HepG2 (cell line): ENCODE results near the gene NTMT1. TPM values are rescaled to one million over a fixed set of nuclear protein-coding genes. Genes with fewer than 3 reads are reported as not detected.

Experiments
- ATAC-seq: fragments of 200-7000 bp; cut with Tn5 transposase; 3 replicates; pipeline ENCODE4 v1.9.1; 2020; ENCODE audit warnings: mild to moderate bottlenecking, moderate library complexity
- BruUV-seq: library from RNA; stranded (reverse); fragments of 400-500 nt; replicated peaks from 2 replicates; lab custom pipeline; 2021; lab: Mats Ljungman, UMichigan
- CTCF ChIA-PET: fragments of 300-600 bp; formaldehyde crosslinking; extraction: SDS; loops from one replicate; lab custom pipeline; 2021; ENCODE audit warnings: low total read pairs, inconsistent platforms, low intra/inter-chr PET ratio; lab: Yijun Ruan, JAX
- POLR2A ChIA-PET: fragments of 350-600 bp; sonication (Branson Sonifier 250); formaldehyde crosslinking; loops from one replicate; lab custom pipeline; 2020; ENCODE audit warnings: antibody characterized with exemption, inconsistent platforms; lab: Yijun Ruan, JAX
- DNase-seq: peaks from one replicate; pipeline ENCODE4 v3.0.0-alpha.2; 2015; ENCODE audit warnings: low spot score
- FAIRE-seq: peaks from 3 replicates; lab custom pipeline; 2011; peaks lifted over from hg19 to GRCh38; lab: Jason Lieb, UNC
- H2AFZ ChIP-seq: one replicate; pipeline ENCODE4 v1.6.1; 2011; ENCODE audit warnings: low read length, inconsistent platforms
- H3K27ac ChIP-seq: fragments of 300-600 bp; 3 replicates; pipeline ENCODE4 v1.8.0; 2011; ENCODE audit warnings: mixed run types, mild to moderate bottlenecking, mixed read lengths, low read length, inconsistent platforms; ENCODE audit not compliant: insufficient read depth; ENCODE audit errors: extremely low read length
- H3K27me3 ChIP-seq, 2 experiments: fragments of 200-600 bp in 1 of 2; 2 replicates in 1 of 2; 3 replicates in 1 of 2; pipeline versions ENCODE4 v1.6.0 to v1.8.0; 2011; ENCODE audit warnings: low read length in 2 of 2, mild to moderate bottlenecking in 2 of 2, moderate library complexity in 2 of 2, inconsistent platforms in 1 of 2; ENCODE audit not compliant: insufficient read depth in 2 of 2, control insufficient read depth in 1 of 2
- H3K36me3 ChIP-seq, 2 experiments: fragments of 200-600 bp in 1 of 2; replicated peaks in 1 of 2; 2 replicates in 1 of 2; 3 replicates in 1 of 2; pipeline versions ENCODE4 v1.5.1 to v1.8.0; 2011; ENCODE audit warnings: low read length in 2 of 2, inconsistent platforms in 1 of 2; ENCODE audit not compliant: insufficient read depth in 2 of 2, control insufficient read depth in 1 of 2
- H3K4me1 ChIP-seq: 2 replicates; pipeline ENCODE4 v1.5.1; 2012; ENCODE audit warnings: low read length, inconsistent platforms; ENCODE audit not compliant: insufficient read depth
- H3K4me2 ChIP-seq: 2 replicates; pipeline ENCODE4 v1.6.0; 2011; ENCODE audit warnings: low read depth, low read length, inconsistent platforms
- H3K4me3 ChIP-seq, 3 experiments: fragments of 200-600 bp in 1 of 3; sonication (generic), shearing (Covaris generic) in 1 of 3; replicated peaks in 1 of 3; 2 replicates each; pipeline ENCODE4 v1.5.1; 2011 to 2016; ENCODE audit warnings: low read length in 3 of 3, inconsistent platforms in 2 of 3, low read depth in 2 of 3, mild to moderate bottlenecking in 2 of 3, control low read depth in 1 of 3, mixed read lengths in 1 of 3; ENCODE audit not compliant: insufficient read depth in 1 of 3
- H3K79me2 ChIP-seq: one replicate; pipeline ENCODE4 v1.6.1; 2011; ENCODE audit warnings: low read length, inconsistent platforms; ENCODE audit not compliant: insufficient read depth
- H3K9ac ChIP-seq: 2 replicates; pipeline ENCODE4 v1.6.0; 2011; ENCODE audit warnings: mild to moderate bottlenecking, low read depth, low read length, inconsistent platforms; ENCODE audit not compliant: insufficient read depth
- H3K9me3 ChIP-seq: 2 replicates; pipeline ENCODE4 v1.5.1; 2012; ENCODE audit warnings: mild to moderate bottlenecking, low read length
- H4K20me1 ChIP-seq: 2 replicates; pipeline ENCODE4 v1.6.0; 2011; ENCODE audit warnings: inconsistent platforms, mild to moderate bottlenecking, low read length, moderate library complexity; ENCODE audit not compliant: insufficient read depth
- CREM ChIP-seq, 2 experiments: sonication (generic) in 1 of 2; formaldehyde crosslinking in 1 of 2; IDR thresholded peaks; 2 replicates each; pipeline versions ENCODE4 v1.4.0 to v1.6.1; 2016 to 2020; ENCODE audit warnings: antibody characterized with exemption in 1 of 2, mild to moderate bottlenecking in 1 of 2, missing genetic modification reagents in 1 of 2
- CSRNP2 ChIP-seq: sonication (generic); formaldehyde crosslinking; conservative IDR thresholded peaks from 2 replicates; pipeline ENCODE4 v1.8.0; 2022; ENCODE audit warnings: low read depth, missing genetic modification reagents
- HBP1 ChIP-seq: IDR thresholded peaks from 2 replicates; pipeline ENCODE4 v1.6.1; 2016; ENCODE audit warnings: low read depth, control low read depth
- NFIC ChIP-seq: IDR thresholded peaks from 2 replicates; pipeline ENCODE4 v1.6.1; 2012; ENCODE audit warnings: mild to moderate bottlenecking, low read length, inconsistent platforms
- POLR2AphosphoS2 ChIP-seq: IDR thresholded peaks from 2 replicates; pipeline ENCODE4 v1.6.1; 2011; ENCODE audit warnings: low read depth, low read length, improper control_type of control experiment
- ZNF335 ChIP-seq: sonication (generic); formaldehyde crosslinking; IDR thresholded peaks from 2 replicates; pipeline ENCODE4 v1.4.0; 2020; ENCODE audit warnings: missing genetic modification reagents
- ZNF678 ChIP-seq: sonication (generic); formaldehyde crosslinking; IDR thresholded peaks from 2 replicates; pipeline ENCODE4 v1.4.0; 2020; ENCODE audit warnings: mild to moderate bottlenecking, missing genetic modification reagents
- WGBS: methylation state at CpG from one replicate; pipeline ENCODE4 v1.1.6; 2017; ENCODE audit warnings: low lambda C conversion rate; 5-methylcytosine and 5-hydroxymethylcytosine counted together
- in situ Hi-C: cut with HindIII; loops from 2 replicates; pipeline ENCODE4 v1.10.0; 2017; ENCODE audit warnings: low pct_unique_long_range_greater_than_20kb; ENCODE audit not compliant: extremely low pct_ligation_motif_present
- intact Hi-C: fragments of 100-400 bp; cut with micrococcal nuclease; formaldehyde crosslinking; loops from one replicate; pipeline ENCODE4 v1.10.0; 2022; ENCODE audit not compliant: unreplicated experiment
- polyA plus RNA-seq, 8 experiments: library from polyadenylated mRNA; depleted of rRNA in 3 of 8; stranded (reverse) in 7 of 8; unstranded in 1 of 8; fragments of >200 nt; fragmentation: Illumina TruSeq in 4 of 8; extraction: Trizol in 4 of 8; gene quantifications; 2 replicates each; pipeline versions ENCODE4 v1.2.1 to v1.2.3, GENCODE V29; 2011 to 2016; ENCODE audit warnings: low read depth in 4 of 8, missing spikeins in 1 of 8, mixed read lengths in 1 of 8; ENCODE audit not compliant: insufficient read depth in 1 of 8
- total RNA-seq, 5 experiments: library from RNA; depleted of rRNA; stranded (reverse); fragments of >200 nt; fragmentation: Illumina TruSeq; extraction: Trizol; gene quantifications; 2 replicates each; pipeline ENCODE4 v1.2.3, GENCODE V29; 2016; ENCODE audit warnings: low read depth in 1 of 5

The NTMT1 gene
- total and polyA plus RNA-seq, 2 of the 13 experiments (the other 11 are each of a cell fraction or from before 2014, with no cell fraction given), result 49.1 to 53.8 TPM

GRCh38 chr9:129674229-129674628 is 48.3 kb downstream of the NTMT1 start:
- Histone ChIP-seq H3K9me3 (no peaks in the 10 kb centered on the region), H3K27ac (no peak overlapping the region), H3K4me1 (no peaks in the 10 kb centered on the region), H3K36me3 (no peaks in the 10 kb centered on the region), H3K79me2 (no peaks in the 10 kb centered on the region), H3K9ac (no peak overlapping the region), H3K4me3 (no peak overlapping the region), H3K27me3 (peaks cover 12 to 87% of the 10 kb centered on the region in 2 experiments), H2AFZ (no peak overlapping the region), H4K20me1 (no peaks in the 10 kb centered on the region), H3K4me2 (no peak overlapping the region)
- no peak for TF ChIP-seq NFIC
- no peak for TF ChIP-seq HBP1 (CRISPR knock-in tag)
- no peak for TF ChIP-seq ZNF678
- no peak for TF ChIP-seq POLR2AphosphoS2
- no peak for TF ChIP-seq CSRNP2 (CRISPR knock-in tag)
- TF ChIP-seq CREM (IDR thresholded peaks at IDR 0.05), result no peak
- TF ChIP-seq CREM (CRISPR knock-in tag; IDR thresholded peaks at IDR 0.05), result no peak
- TF ChIP-seq ZNF335, result no peak
- intact Hi-C loops (no loop called here), in situ Hi-C loops (no loop called here)
- WGBS, result 0% methylated on average over 5 of the region's 7 CpGs
- no peak for DNase-seq
- FAIRE-seq, result no peak
- BruUV-seq, result no TSS peak
- ChIA-PET CTCF (no interaction called here), POLR2A (no interaction called here)
- ATAC-seq, result no peak
